Neural crest cell (in vitro differentiated cells): ENCODE data around the gene LCN1. TPM values are rescaled to one million over a fixed set of nuclear protein-coding genes. Genes with fewer than 3 reads are reported as not detected.

ENCODE experiments used
- DNase-seq: peaks from one replicate; pipeline ENCODE4 v3.0.0; 2021; ENCODE audit warnings: low read depth, mixed read lengths, low spot score
- H3K27ac Mint-ChIP-seq: one replicate; pipeline ENCODE4 v1.8.0; 2021; ENCODE audit warnings: mild to moderate bottlenecking, mixed read lengths; ENCODE audit not compliant: unreplicated experiment
- H3K27me3 Mint-ChIP-seq: 2 replicates; pipeline ENCODE4 v1.8.0; 2021; ENCODE audit warnings: low read depth, mild to moderate bottlenecking, mixed read lengths
- H3K36me3 Mint-ChIP-seq: 2 replicates; pipeline ENCODE4 v1.8.0; 2021; ENCODE audit warnings: low read depth, mild to moderate bottlenecking, mixed read lengths
- H3K4me1 Mint-ChIP-seq: 2 replicates; pipeline ENCODE4 v1.8.0; 2021; ENCODE audit warnings: mixed read lengths
- H3K4me3 Mint-ChIP-seq: one replicate; pipeline ENCODE4 v1.8.0; 2021; ENCODE audit warnings: mild to moderate bottlenecking, mixed read lengths
- H3K9me3 Mint-ChIP-seq: 2 replicates; pipeline ENCODE4 v1.8.0; 2021; ENCODE audit warnings: mixed read lengths
- CTCF ChIP-seq: fragments of 200-600 bp; sonication (generic); conservative IDR thresholded peaks from 2 replicates; pipeline ENCODE4 v1.5.0; 2021; ENCODE audit warnings: antibody characterized with exemption, mild to moderate bottlenecking
- total RNA-seq: library from RNA; stranded (reverse); gene quantifications from 2 replicates; pipeline ENCODE4 v1.2.1, GENCODE V29; 2021

LCN1 gene
- total RNA-seq, 1 donor from 2014 or later: not detected

- no peak for TF ChIP-seq CTCF
- H3K36me3 Mint-ChIP-seq: peaks cover 10% of the 10 kb centered on the region
- peaks cover 10% of the 10 kb centered on the region for H3K4me1 Mint-ChIP-seq
- peak overlapping the region; percentile 19 for H3K27ac Mint-ChIP-seq
- H3K9me3 Mint-ChIP-seq: peaks cover 7% of the 10 kb centered on the region
- peak overlapping the region; percentile 83 for H3K4me3 Mint-ChIP-seq
- no peaks in the 10 kb centered on the region for H3K27me3 Mint-ChIP-seq
- DNase-seq: no peak
Observed at GRCh38 chr9:135505406-135506187, 15.6 kb upstream of the LCN1 start.

- Mint-ChIP-seq H3K9me3 (peaks cover 7% of the 10 kb centered on the region), H3K4me3 (no peak overlapping the region), H3K36me3 (peaks cover 10% of the 10 kb centered on the region), H3K27ac (peak overlapping the region; percentile 50), H3K27me3 (no peaks in the 10 kb centered on the region), H3K4me1 (peaks cover 9% of the 10 kb centered on the region)
- peak; percentile 53 for DNase-seq
- TF ChIP-seq CTCF: no peak
Observed at GRCh38 chr9:135506327-135507103, 14.7 kb upstream of the LCN1 start.

GRCh38 chr9:135507104-135508035 lies 13.9 kb upstream of the LCN1 start:
- TF ChIP-seq CTCF: no peak
- Mint-ChIP-seq H3K9me3 (peaks cover 7% of the 10 kb centered on the region), H3K36me3 (peaks cover 10% of the 10 kb centered on the region), H3K27me3 (no peaks in the 10 kb centered on the region), H3K4me3 (peak overlapping the region; percentile 27), H3K27ac (peak overlapping the region; percentile 50), H3K4me1 (peaks cover 9% of the 10 kb centered on the region)
- DNase-seq: no peak

GRCh38 chr9:135508211-135508820 lies 12.9 kb upstream of the LCN1 start:
- H3K4me3 Mint-ChIP-seq: no peak overlapping the region
- no peak overlapping the region for H3K27ac Mint-ChIP-seq
- peaks cover 15% of the 10 kb centered on the region for H3K4me1 Mint-ChIP-seq
- no peak for TF ChIP-seq CTCF
- no peaks in the 10 kb centered on the region for H3K27me3 Mint-ChIP-seq
- H3K36me3 Mint-ChIP-seq: peaks cover 10% of the 10 kb centered on the region
- H3K9me3 Mint-ChIP-seq: peaks cover 7% of the 10 kb centered on the region
- no peak for DNase-seq

GRCh38 chr9:135509458-135509857 lies 11.8 kb upstream of the LCN1 start:
- Mint-ChIP-seq H3K4me1 (peaks cover 14% of the 10 kb centered on the region), H3K27me3 (no peaks in the 10 kb centered on the region), H3K4me3 (no peak overlapping the region), H3K9me3 (peaks cover 7% of the 10 kb centered on the region), H3K27ac (no peak overlapping the region), H3K36me3 (peaks cover 9% of the 10 kb centered on the region)
- DNase-seq: no peak
- TF ChIP-seq CTCF: no peak
